CD1c-positive myeloid dendritic cell (primary cell): ENCODE data around the gene NRN1L.

Experiments
- DNase-seq: peaks from one replicate; pipeline ENCODE4 v3.0.0-alpha.2; 2016; ENCODE audit errors: extremely low spot score

NRN1L gene

GRCh38 chr16:67917140-67917851 is 32.6 kb downstream of the NRN1L start:
- no peak for DNase-seq

DNA sequence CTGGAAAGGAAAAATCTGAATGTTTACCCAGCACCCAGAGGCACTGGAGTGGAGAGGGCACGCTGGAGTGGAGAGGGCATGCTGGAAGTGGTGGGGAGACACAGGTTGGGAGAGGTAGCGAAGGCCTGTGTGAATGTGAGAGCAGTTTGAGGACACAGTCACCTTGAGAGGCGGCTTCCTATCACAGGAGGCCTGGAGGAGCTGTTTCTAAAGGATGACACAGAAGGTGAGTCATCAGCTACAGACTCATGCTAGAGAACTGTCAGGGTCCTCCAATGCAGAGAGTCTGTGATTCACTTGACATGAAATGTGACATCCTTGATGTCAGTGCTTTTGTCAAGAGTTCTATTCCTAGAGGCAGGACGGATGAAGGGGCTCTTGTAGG is 33.2 kb downstream of the NRN1L start:
- DNase-seq, result no peak

- no peak for DNase-seq
These were observed 35.0 kb downstream of the NRN1L start for GRCh38 chr16:67919622-67920221.

DNA sequence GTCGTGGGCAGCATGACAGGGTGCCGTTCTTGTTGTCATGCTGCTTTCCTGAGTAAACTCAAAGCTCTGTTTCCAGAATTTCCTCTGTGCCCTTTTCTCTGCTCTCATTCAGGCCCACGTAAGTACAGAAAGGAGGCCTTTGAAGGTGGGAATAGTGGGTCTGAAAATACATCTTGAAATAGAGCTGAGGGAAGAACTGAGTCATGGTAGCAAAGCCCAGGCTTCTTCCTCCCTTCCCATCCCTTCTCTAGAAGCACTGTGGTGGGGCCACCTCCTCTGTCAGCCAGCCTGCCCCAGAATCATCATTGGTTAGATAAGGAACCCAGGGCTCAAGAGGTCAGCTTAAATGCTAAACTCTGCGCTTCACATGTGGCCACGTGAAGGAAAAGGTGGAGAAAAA is 37.5 kb downstream of the NRN1L start:
- no peak for DNase-seq

DNA sequence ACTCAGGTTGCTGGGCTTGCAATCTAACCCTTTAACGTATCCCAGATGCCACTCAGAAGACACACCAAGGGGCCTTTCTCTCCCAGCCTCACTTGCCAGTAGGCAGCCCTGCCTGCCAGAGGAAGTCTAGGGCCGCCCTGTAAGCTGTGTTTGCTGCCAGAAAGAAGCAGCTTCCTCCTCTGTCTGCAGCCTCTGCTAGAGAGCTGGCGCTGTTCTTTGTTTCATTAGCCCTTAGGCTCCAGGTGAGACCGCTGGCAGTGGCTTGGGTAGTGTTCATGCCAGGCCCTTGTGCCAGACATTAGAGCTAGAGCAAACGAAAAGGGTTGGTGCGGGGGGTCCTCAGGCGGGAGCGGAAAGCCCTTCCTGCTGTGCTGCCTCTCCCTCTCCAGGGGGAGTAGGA is 38.1 kb downstream of the NRN1L start:
- no peak for DNase-seq

GRCh38 chr16:67923414-67924116 is 38.9 kb downstream of the NRN1L start:
- no peak for DNase-seq

GRCh38 chr16:67924140-67924906 is 39.6 kb downstream of the NRN1L start:
- no peak for DNase-seq

- no peak for DNase-seq
These were observed 41.6 kb downstream of the NRN1L start for GRCh38 chr16:67926181-67926750.

DNA sequence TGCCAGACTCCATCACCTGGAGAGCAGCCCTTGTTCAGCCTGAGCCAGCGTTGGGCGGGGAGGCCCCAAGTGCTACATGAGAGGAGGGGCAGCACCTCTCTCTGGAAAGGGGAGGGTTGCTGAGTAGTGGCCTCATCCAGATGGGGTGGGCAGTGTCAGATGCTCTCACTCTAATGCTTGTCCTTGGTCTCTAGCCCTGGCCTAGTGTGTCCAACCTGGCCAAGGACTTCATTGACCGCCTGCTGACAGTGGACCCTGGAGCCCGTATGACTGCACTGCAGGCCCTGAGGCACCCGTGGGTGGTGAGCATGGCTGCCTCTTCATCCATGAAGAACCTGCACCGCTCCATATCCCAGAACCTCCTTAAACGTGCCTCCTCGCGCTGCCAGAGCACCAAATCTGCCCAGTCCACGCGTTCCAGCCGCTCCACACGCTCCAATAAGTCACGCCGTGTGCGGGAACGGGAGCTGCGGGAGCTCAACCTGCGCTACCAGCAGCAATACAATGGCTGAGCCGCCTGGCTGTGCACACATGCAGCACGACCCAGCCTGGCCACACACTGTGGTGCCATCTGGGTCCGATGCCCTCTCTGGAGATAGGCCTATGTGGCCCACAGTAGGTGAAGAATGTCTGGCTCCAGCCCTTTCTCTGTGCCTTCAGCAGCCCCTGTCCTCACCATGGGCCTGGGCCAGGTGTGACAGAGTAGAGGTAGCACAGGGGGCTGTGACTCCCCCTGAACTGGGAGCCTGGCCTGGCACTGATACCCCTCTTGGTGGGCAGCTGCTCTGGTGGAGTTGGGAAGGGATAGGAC is 42.7 kb downstream of the NRN1L start:
- no peak for DNase-seq

- no peak for DNase-seq
These were observed 43.5 kb downstream of the NRN1L start for GRCh38 chr16:67928147-67928546.

DNA sequence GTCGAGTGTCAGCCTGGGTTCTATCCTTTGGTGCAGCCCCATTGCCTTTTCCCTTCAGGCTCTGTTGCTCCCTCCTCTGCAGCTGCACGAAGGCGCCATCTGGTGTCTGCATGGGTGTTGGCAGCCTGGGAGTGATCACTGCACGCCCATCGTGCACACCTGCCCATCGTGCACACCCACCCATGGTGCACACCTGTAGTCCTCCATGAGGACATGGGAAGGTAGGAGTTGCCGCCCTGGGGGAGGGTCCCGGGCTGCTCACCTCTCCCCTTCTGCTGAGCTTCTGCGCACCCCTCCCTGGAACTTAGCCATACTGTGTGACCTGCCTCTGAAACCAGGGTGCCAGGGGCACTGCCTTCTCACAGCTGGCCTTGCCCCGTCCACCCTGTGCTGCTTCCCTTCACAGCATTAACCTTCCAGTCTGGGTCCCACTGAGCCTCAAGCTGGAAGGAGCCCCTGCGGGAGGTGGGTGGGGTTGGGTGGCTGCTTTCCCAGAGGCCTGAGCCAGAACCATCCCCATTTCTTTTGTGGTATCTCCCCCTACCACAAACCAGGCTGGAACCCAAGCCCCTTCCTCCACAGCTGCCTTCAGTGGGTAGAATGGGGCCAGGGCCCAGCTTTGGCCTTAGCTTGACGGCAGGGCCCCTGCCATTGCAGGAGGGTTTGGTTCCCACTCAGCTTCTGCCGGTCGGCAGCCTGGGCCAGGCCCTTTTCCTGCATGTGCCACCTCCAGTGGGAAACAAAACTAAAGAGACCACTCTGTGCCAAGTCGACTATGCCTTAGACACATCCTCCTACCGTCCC is 44.1 kb downstream of the NRN1L start:
- peak; percentile 65 for DNase-seq

DNA sequence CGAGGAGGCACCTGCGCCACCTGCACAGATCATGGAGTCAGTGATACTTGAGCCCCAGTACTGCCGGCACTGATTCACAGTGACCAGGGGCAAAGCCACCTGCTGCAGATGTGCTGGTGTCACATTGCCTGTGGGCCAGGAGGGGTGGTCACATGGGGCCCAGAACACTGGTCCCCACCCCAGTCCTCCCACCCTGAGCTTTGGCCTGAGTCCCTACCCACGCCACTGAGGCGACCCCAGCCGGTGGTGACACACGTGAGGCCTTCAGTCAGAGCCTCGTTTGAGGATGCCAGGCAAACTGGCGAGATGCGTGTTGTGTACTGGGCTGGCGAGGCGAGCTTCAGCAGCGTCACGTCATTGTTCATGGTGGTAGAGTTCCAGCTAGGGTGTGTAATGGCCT is 45.5 kb downstream of the NRN1L start:
- no peak for DNase-seq

- DNase-seq, result no peak
These were observed 46.1 kb downstream of the NRN1L start for GRCh38 chr16:67930678-67931211.

- no peak for DNase-seq
These were observed 47.2 kb downstream of the NRN1L start, which contains the start of gene CTRL for GRCh38 chr16:67931712-67932461. CTRL (minus strand) TSS chr16:67931862; CDS start chr16:67931852, 10 bp downstream.

GRCh38 chr16:67932462-67932840 is 47.8 kb downstream of the NRN1L start:
- DNase-seq, result no peak

- no peak for DNase-seq
These were observed 49.1 kb downstream of the NRN1L start for GRCh38 chr16:67933805-67934204.

DNA sequence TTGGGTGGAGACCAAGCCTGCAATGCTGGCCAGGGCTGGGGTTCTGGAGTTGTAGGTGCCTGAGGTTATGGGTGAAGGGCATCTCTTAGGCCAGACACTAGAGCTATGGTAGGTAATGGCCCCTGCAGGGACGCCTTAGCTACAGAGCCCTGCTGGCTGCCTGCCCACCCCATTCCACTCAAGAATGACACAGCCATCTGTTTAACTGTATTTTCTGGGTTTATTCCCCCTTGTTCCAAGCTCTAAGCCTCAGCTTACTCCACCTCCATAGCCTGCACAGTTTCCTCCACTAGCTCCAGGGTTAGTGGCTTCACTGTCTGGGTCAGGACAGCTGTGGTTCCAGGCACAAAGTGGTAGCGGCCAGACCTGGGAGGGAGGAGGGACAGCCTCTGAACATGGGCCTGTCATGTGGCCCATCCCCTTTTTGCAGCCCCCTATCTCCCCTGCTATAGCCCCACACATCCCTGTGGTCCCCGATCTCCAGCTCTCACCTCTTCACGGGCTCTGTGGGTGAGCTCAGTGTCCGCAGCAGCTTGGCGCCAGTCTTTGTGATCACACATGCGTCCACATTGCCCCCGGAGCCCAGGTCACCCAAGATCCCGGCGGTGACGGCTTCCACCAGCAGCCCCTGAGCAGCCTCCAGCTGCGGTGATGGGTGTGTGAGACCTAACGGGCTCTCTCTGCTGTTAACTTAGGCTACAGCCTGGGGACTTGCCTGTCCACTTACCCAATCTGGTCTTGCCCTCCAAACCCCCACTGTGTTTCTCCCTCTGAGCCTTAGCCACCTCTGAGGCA is 49.8 kb downstream of the NRN1L start:
- DNase-seq, result no peak

- DNase-seq, result no peak
These were observed 50.4 kb downstream of the NRN1L start for GRCh38 chr16:67935101-67935401.
